Liver (tissue), 3 donors: ENCODE data around the gene CCSER2.

ENCODE experiments used
- CTCF ChIP-seq: fragments of 150-350 bp; IDR thresholded peaks from 2 replicates; pipeline ENCODE4 v1.5.1; 2017; ENCODE audit warnings: improper control_type of control experiment, low read depth, low read length; ENCODE audit not compliant: missing input control
- HNF4G ChIP-seq: IDR thresholded peaks from 2 replicates; pipeline ENCODE4 v1.6.1; 2016; ENCODE audit warnings: antibody characterized with exemption
- JUND ChIP-seq, 2 donors: IDR thresholded peaks; 2 replicates each; pipeline ENCODE4 v1.6.1; 2016; ENCODE audit warnings: antibody characterized with exemption in 2 of 2
- MAX ChIP-seq: IDR thresholded peaks from 2 replicates; pipeline ENCODE4 v1.6.1; 2016; ENCODE audit warnings: antibody characterized with exemption
- REST ChIP-seq: IDR thresholded peaks from 2 replicates; pipeline ENCODE4 v1.6.1; 2016; ENCODE audit warnings: antibody characterized with exemption, mild to moderate bottlenecking
- TAF1 ChIP-seq: conservative IDR thresholded peaks from 2 replicates; pipeline ENCODE4 v1.6.1; 2016; ENCODE audit warnings: antibody characterized with exemption, mild to moderate bottlenecking
- donor health status: healthy.
- donor health status: healthy.

- no peak for TF ChIP-seq CTCF
- no peak for TF ChIP-seq REST
- TF ChIP-seq JUND (IDR thresholded peaks at IDR 0.05) = no peak
- no peak for TF ChIP-seq TAF1
- TF ChIP-seq HNF4G = no peak
- no peak for TF ChIP-seq MAX
These were observed 150.3 kb downstream of the CCSER2 start for GRCh38 chr10:84478679-84479078.
